GM12892 (cell line): ENCODE measurements around the gene LILRB3.
A peak's percentile ranks its signal among the peaks of the same experiment; 100 is the strongest.
"Not testable (repeated sequence)": the region's sequence is repeated elsewhere in the genome, so short reads cannot be mapped to it uniquely, and the experiment has no call there.

Experiments
- DNase-seq: peaks from one replicate; pipeline ENCODE4 v3.0.0; 2011; ENCODE audit not compliant: insufficient read length
- FAIRE-seq: peaks from 2 replicates; lab custom pipeline; 2011; peaks lifted over from hg19 to GRCh38; lab: Jason Lieb, UNC
- POLR2A ChIP-seq: IDR thresholded peaks from 2 replicates; pipeline ENCODE4 v1.6.1; 2011; ENCODE audit warnings: low read depth, low read length, control low read depth
- POLR2AphosphoS5 ChIP-seq: IDR thresholded peaks from 2 replicates; pipeline ENCODE4 v1.6.1; 2011; ENCODE audit warnings: low read depth, low read length, control low read depth
- TAF1 ChIP-seq: IDR thresholded peaks from 2 replicates; pipeline ENCODE4 v1.6.1; 2011; ENCODE audit warnings: low read depth, mild to moderate bottlenecking, control low read depth, low read length, borderline replicate concordance

LILRB3 gene

GRCh38 chr19:54204767-54205468, 17.9 kb downstream of the LILRB3 start:
- DNase-seq = no peak
- no peak for TF ChIP-seq POLR2AphosphoS5
- no peak; the same call in none of the 2 replicates for TF ChIP-seq POLR2A
- TF ChIP-seq TAF1 = no peak
- no peak for FAIRE-seq

GRCh38 chr19:54203151-54203611, 19.6 kb downstream of the LILRB3 start:
- no peak for FAIRE-seq
- no peak for DNase-seq
- TF ChIP-seq TAF1 = no peak
- no peak for TF ChIP-seq POLR2AphosphoS5
- no peak for TF ChIP-seq POLR2A

DNA sequence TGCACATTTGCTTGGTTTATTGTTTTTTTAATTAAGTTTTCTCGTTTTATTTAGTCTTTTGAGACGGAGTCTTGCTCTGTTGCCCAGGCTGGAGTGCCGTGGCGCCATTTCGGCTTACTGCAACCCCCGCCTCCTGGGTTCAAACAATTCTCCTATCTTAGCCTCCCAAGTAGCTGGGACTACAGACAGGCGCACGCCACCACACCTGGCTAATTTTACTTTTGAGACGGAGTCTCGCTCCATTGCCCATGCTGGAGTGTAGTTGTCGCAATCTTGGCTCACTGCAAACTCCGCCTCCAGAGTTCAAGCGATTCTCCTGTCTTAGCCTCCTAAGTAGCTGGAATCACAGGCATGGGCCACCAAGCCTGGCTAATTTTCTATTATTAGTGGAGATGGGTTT, 20.8 kb downstream of the LILRB3 start:
- TF ChIP-seq POLR2A = no peak
- no peak for FAIRE-seq

DNA sequence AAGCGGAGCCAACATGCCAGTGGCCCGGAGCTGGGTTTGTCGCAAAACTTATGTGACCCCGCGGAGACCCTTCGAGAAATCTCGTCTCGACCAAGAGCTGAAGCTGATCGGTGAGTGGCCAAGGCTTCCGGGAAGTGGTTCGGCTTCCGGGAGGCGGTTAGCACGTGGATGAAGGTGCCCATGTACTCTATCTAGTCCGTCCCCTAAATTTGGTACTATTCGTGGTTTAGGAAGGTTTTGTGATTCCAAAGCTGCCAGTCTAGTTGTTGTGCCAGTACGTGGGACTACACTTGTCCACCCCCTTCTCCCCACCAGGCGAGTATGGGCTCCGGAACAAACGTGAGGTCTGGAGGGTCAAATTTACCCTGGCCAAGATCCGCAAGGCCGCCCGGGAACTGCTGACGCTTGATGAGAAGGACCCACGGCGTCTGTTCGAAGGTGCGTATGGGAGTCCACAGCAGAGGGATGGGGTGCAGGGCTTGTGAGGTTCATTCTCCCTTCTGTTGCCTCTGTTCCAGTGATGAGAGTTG, 21.6 kb downstream of the LILRB3 start:
- DNase-seq = no peak
- no peak for TF ChIP-seq TAF1
- TF ChIP-seq POLR2AphosphoS5 = no peak
- TF ChIP-seq POLR2A = no peak
- no peak for FAIRE-seq

More for the DNA sequence above, 20.8 kb downstream of the LILRB3 start:
- no peak for DNase-seq

DNA sequence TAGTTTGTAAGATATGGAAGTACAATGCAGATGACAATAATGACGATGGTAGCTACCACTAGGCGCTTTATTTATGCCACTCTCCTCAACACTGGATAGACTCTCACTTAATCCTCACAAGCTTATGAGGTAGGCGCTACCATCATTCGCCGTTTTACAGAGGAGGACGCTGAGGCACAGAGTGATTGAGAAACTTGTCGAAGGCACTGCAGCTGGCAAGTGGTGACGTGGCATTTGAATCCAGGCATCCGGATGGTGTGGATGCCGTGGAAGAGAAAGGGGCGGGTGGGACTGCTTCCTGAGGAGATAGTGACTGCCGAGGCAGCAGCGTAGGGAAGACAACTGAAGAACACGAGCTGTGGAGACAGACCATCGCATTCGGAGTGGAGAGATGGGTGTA, 23.4 kb downstream of the LILRB3 start:
- DNase-seq = no peak
- no peak for FAIRE-seq
- TF ChIP-seq TAF1 (no peak), POLR2AphosphoS5 (no peak), POLR2A (no peak)

GRCh38 chr19:54197121-54197520, 25.7 kb downstream of the LILRB3 start:
- DNase-seq (no peak), FAIRE-seq (no peak)
- TF ChIP-seq POLR2AphosphoS5 = no peak
- no peak for TF ChIP-seq TAF1
- TF ChIP-seq POLR2A = no peak

DNA sequence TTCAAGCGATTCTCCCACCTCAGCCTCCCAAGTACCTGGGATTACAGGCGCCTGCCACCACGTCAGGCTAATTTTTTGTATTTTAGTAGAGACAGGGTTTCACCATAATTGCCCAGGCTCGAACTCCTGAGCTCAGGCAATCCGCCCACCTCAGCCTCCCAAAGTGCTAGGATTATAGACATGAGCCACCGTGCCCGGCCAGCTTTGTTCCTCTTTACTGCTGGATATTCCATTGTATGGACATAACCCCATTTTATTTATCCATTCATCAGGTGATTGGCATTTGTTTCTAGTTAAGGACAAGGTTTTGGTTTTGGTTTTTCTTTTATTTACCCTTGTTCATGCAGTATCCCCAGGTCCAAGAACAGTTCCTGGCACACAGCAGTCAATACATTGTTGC, 26.3 kb downstream of the LILRB3 start:
- DNase-seq (no peak), FAIRE-seq (no peak)
- TF ChIP-seq TAF1 (no peak), POLR2AphosphoS5 (no peak), POLR2A (no peak)

DNA sequence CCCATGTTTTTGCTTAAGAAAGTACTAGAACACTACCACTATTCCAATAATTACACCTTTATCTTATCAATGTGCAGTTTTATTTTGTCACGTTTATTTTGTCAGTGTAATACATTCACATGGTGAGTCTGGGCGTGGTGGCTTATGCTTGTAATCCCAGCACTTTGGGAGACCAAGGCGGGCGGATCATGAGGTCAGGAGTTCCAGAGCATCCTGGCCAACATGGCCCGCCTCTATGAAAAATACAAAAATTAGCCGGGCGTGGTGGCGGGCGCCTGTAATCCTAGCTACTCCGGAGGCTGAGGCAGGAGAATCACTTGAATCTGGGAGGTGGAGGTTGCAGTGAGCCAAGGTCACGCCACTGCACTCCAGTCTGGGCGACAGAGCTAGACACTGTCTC, 28.3 kb downstream of the LILRB3 start:
- not testable (repeated sequence) for DNase-seq, FAIRE-seq

- FAIRE-seq (no peak), DNase-seq (no peak)
- TF ChIP-seq TAF1 = no peak
- TF ChIP-seq POLR2A = no peak
- TF ChIP-seq POLR2AphosphoS5 = no peak
Measured at GRCh38 chr19:54193011-54193410, 29.8 kb downstream of the LILRB3 start.

DNA sequence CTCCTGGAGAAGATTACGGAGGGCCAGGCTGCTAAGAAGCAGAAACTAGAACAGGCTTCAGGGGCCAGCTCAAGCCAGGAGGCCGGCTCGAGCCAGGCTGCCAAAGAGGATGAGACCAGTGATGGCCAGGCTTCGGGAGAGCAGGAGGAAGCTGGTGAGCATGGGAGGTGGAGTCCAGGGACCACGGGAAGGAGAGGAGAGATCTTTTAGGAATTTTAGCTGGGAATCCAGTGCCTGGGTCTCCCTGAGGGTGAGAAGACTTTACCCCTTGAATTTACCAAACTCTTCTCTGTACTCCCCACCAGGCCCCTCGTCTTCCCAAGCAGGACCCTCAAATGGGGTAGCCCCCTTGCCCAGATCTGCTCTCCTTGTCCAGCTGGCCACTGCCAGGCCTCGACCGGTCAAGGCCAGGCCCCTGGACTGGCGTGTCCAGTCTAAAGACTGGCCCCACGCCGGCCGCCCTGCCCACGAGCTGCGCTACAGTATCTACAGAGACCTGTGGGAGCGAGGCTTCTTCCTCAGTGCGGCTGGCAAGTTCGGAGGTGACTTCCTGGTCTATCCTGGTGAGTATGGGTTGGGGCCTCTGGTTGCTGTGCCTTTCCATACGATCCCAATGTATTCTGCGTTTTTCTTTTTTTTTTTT, 30.9 kb downstream of the LILRB3 start:
- no peak for FAIRE-seq
- no peak for DNase-seq
- no peak for TF ChIP-seq POLR2A
- no peak for TF ChIP-seq TAF1
- TF ChIP-seq POLR2AphosphoS5 = no peak

- TF ChIP-seq POLR2A = peak; percentile 64; the same call in 1 of the 2 replicates
- no peak for TF ChIP-seq POLR2AphosphoS5
- DNase-seq (peak; percentile 71), FAIRE-seq (no peak)
Measured at GRCh38 chr19:54191011-54191810, 31.6 kb downstream of the LILRB3 start, which contains the start of gene TSEN34. Gene TSEN34, plus strand, starts transcription at chr19:54191308. Its CDS starts 57 bp downstream, at chr19:54191365.
